Hippocampal formation (tissue), 2 donors: ENCODE measurements around the gene TTYH3.
A peak's percentile ranks its signal among the peaks of the same experiment; 100 is the strongest.

ENCODE experiments used
- DNase-seq, 2 donors: peaks; one replicate each; lab custom pipeline; 2025; lab: John Stamatoyannopoulos, UW

Gene TTYH3

DNA sequence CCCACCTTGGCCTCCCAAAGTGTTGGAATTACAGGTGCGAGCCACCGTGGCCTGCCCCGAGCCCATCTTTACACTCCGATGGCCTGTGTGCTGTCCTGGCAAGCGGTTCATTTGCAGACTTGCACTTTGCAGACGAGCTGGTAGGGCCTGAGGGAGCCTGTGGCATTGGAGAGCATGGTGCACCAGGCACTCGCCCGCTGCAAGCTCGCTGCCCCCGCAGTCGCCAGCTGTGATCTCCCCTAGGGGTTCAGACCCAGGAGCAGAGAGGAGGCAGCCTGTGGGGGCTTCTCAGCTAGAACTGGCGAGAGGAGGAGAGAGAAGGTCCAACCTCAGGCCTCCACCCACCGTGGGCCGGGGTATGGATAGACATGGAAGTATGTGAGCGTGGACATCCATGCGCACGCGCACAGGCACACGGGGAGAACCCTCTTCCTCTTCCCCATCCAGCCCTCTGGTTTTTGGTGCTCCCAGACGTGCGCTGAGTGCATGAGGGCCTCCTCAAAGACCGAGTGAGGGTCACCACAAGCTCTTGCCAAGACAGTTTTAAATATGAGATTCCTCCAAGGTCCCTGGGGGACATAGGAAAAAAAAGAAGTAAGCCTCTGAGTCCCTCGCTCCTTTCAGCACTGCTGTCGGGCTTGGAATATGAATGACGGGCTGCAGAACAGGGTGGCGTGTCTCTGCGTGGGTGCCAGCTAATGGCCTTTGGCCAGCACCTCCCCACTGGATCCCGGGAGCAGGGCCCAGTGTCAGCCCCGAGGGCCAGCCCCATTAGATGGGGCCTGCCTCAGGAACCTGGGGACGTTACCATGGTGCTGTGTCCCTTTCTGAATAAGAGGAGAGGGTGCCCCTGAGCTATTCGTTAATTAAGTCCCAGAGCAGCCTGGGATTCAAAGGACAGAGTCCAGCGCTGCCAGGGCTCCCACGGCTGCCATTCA lies 15.1 kb upstream of the TTYH3 start:
- DNase-seq = peak; percentile 32 to 44

DNA sequence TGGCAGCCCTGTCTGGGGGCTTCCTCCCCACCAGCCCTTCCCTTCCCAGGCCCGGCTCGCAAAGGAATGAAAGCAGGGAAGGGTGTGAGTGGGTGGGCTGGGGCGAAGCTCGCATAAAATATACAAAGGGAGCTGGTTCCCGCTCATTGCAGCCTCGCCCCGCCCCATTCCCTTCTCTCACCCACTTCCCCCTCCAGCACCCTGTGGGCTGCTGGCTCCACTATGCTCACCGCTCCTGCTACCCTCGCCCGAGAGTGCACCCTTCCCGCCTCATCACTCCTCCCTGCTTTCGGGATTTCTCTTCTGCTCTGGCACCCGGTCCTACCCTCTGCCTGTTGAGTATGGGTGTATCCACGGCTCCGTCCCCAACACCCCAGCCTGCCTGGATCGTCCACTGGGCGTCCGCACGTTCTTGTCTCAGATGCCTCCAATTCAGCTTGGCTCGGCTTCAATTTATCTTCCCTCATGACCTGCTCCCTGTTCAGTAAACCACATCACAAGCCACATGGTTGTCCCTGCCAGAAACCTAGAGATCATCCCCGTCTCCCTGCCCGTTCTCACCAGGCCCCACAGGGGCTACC lies 14.4 kb upstream of the TTYH3 start:
- no peak for DNase-seq

DNA sequence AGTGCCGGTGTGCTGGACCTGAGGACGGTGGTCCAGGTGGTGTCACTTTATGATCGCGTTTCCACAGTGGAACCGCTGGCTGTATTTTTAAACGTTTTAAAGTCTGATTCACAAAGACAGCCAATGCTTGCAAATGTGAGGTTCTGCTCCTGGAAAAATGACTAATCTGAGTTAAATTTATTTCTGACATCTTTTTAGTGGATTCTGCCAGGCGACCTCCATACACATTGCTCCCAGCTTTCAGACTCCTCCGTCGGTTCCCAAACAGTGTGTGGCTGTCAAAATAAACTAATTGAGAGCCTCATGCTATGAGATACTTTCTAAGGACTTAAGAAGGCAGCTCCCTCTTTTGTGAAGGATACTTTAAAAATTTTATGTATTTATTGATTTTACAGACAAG lies 12.7 kb upstream of the TTYH3 start:
- no peak for DNase-seq

DNA sequence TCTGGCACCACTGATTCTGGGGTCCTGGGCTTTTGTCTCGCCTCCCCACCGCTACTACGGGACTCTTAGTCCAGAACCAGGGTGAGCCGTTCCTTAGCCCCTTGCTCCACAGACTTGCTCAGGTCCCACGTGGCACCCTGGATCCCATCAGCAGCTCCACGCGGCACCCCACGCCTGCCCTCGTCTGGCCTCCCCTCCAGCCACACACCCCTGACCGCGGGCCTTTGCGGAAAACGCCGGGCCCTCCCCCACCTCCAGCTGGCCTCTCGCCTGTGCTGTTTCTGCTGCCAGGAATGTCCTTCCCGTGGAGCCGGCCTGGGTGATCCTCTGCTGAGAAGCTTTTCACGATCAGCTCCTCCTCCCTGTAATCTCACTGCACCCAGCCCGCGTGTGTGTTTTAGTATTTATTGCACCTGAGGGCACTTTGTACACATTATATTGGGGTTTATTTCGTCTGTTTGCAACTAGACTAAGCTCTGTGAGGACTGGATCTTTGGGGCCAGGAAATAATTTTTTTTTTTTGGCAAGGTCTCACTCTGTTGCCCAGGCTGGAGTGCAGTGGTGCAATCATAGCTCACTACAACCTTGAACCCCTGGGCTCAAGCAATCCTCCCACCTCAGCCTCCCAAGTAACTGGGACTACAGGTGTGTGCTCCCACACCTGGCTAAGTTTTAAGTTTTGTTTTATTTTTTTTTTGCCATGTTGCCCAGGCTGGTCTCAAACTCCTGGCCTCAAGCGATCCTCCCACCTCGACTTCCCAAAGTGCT lies 10.5 kb upstream of the TTYH3 start:
- no peak for DNase-seq

DNA sequence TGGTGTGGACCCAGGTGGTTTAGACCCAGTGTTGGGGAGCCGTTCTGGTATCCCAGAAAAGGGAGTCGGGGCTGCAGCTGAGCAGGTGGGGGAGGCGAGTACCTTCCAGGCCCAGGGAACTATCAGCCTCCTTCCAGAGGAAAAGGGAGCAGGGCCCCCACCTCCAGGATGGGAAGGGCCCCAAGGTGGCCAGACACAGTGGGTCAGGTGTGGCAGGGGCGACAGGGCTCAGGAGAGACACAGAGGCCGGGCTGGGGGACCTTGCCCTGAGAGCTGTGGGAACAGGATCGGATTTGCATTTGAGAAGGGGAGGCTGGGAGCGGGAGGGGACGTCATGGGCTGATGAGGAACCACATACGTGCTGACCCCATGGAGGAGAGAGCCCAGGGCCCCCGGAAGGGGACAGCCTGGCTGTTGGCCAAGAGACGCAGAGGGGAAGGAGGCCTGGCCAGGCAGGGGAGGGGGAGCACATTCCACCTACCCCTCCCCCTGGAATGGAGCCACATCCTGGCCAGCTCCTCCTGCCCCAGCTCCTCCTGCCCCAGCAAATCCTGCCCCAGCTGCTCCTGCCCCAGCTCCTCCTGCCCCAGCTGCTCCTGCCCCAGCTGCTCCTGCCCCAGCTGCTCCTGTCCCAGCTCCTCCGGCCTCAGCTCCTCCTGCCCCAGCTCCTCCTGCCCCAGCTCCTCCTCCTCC lies 9.7 kb upstream of the TTYH3 start:
- DNase-seq = no peak

DNA sequence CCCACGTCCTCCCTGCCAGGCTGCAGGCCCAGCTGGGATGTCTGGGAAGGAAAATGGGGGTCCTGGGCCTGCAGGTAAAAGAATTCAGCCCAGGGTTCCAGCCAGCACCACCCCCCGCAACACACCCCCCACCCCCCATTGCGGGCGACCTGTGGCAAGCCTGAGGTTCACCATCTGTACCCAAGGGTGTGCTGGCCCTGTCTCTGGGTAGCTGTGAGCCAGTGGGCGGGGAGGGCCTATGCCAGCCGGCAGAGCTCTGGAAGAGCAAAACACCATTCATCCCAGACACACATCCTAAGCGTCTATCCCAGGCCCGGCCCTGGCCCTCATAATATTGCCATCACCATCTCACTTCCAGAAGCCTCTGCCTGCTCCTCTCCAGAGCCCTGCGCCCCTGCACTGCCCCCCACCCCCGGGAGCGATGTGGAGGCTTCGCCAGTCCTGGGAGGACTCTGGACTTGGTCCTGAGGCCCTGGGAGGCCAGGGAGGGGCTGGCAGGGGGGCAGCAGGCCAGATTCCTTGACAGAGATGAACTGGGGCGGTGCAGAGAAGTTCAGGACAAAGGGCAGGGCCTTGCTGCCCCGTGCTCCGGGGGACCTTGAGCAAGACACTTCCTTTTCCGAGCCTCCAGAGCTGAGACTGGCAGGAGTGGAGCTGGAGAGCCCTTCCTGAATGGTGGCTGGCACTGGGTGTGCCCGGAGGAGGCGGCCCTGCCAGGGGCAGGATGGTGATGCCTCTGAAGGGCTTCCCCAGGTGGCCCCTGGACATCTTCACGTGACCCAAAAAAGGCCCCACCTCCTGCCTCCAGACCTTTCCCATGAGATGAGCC lies 8.7 kb upstream of the TTYH3 start:
- no peak for DNase-seq

DNA sequence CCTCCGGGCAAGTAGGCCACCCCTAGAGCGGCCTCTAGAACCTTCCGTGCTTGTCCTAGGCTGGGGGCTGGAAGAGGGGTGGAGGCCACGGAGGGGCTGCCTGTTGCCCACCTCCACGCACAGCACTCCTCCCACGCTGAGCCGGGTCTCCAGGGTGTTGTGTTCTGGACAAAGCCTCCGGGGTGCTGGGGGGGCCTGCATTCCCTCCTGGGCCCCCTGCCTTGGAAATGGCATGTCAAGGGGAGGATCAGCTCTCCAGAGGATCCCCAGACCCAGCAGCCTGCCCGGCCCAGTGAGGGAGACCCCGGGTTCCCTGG lies 8.1 kb upstream of the TTYH3 start:
- DNase-seq = no peak

DNA sequence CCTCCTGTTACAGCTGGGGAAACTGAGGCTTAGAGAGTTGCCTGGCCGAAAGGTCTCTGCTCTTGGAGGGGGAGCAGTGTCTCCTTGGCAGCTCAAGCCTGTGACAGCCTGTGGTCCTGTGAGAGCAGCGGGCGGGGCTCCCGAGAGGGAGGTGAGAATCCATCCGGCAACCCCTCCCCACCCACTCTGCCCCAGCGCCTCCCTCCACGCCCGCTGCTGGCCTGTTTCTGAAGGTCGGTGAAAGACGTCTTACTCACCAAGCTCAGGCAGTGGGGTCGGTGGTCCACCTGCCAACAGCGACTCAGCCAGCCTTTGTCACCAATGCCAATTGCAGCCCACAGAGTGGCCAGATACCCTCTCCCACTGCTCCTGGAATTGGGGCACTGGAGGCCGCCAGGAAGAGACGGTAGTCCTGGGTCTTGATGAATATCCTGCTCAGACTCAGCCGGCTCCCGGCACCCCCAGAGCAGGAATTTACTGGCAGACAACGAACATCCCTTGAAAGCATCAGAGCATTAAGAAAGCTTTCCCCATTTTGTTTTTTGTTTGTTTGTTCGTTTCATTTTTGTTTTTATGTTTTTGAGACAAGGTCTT lies 7.4 kb upstream of the TTYH3 start:
- DNase-seq = no peak

DNA sequence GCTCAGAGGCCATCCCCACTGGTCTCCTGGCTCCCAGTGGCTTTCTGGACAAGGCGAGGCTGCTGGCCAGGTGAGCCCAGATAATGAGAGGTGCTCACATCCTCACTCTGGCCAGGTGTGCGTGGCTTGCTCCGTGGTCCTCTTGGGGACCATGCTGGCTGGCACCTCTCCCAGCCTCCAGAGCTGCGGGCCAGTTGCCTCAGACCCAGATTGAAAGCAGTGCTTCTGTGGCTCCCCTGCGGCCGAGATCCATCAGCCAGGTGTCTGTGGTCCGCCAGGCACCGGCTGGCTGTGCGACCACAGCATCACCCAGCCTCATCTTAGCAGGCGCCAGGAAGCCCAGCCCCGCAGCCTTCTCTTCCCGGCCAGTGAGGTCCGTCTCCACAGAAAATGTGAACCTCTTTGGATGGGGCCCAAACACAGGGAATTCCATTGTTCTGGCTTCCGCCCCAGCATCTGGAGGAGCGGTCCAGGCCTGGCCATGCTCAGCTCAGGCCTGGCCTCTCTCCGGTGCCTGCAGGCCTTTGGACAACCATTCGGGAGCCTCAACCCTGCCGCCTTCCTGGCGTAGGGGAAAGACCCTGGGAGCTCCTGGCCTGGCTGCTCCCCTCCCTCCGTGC lies 5.2 kb upstream of the TTYH3 start:
- no peak for DNase-seq

DNA sequence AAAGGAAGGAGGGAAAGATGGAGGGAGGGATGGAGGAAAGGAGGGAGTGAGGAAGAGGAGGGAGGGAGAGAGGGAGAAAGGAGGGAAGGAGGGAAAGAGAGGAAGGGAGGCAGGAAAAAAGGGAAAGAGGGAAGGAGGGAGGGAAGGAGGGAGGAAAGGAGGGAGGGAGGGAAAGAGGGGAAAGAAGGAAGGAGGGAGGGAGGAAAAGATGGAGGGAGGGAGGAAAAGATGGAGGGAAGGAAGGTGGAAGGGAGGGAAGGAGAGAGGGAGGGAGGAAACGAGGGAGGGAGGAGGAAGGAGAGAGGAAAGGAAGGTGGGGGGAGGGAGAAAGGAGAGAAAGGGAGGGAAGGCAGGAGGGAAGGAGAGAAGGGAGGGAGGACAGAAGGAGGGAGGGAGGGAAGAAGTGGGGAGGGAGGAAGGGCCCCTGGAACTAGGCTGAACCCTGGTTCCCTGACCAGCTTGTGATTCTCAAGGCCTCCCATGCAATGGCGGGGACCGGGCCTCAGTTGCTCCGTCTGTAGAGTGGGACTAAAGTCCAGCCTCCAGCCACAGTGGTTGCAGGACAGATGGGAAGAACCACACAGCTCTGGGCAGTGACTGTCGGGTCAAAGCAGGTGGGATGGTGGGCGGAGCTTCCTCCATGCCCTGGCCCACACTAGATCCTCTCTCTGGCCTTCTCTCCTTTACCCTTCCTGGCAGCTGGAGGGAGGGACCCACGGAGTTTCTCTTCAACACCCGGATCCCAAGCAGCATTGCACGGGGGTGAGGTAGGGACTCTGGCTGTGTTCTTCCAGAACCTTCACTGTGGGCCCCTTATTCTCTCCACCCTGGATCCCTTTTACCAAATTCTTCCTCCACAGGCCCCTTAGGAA lies 4.3 kb upstream of the TTYH3 start:
- no peak for DNase-seq

DNA sequence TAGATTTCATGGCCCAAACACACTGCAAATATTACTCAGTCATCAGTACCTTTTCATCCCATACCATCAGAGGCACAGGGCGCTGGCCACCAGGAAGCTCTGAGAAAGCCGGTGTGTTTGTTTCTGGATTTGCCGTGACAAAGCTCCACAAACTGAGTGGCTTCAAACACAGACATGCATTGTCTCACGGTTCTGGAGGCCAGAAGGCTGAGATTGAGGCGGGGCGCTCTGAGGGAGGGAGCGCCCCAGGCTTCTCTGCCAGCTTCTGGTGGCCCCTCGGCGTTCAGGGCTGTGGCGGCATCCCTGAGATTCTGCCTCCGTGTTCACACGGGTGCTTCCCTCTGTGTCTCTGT lies 3.7 kb upstream of the TTYH3 start:
- no peak for DNase-seq

DNA sequence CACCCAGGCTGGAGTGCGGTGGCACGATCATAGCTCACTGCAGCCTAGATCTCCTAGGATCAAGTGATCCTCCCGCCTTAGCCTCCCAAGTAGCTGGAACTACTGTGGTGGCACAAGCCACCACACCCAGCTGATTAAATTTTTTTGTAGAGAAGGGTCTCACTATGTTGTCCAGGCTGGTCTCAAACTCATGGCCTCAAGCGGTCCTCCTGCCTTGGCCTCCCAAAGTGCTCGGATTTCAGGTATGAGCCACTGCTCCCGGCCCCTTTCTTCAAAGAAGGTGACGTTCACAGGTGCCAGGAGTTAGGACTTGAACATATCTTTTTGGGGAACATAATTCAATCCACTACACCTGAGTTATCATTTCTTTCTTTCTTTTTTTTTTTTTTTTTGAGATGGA lies 2.9 kb upstream of the TTYH3 start:
- DNase-seq = no peak

DNA sequence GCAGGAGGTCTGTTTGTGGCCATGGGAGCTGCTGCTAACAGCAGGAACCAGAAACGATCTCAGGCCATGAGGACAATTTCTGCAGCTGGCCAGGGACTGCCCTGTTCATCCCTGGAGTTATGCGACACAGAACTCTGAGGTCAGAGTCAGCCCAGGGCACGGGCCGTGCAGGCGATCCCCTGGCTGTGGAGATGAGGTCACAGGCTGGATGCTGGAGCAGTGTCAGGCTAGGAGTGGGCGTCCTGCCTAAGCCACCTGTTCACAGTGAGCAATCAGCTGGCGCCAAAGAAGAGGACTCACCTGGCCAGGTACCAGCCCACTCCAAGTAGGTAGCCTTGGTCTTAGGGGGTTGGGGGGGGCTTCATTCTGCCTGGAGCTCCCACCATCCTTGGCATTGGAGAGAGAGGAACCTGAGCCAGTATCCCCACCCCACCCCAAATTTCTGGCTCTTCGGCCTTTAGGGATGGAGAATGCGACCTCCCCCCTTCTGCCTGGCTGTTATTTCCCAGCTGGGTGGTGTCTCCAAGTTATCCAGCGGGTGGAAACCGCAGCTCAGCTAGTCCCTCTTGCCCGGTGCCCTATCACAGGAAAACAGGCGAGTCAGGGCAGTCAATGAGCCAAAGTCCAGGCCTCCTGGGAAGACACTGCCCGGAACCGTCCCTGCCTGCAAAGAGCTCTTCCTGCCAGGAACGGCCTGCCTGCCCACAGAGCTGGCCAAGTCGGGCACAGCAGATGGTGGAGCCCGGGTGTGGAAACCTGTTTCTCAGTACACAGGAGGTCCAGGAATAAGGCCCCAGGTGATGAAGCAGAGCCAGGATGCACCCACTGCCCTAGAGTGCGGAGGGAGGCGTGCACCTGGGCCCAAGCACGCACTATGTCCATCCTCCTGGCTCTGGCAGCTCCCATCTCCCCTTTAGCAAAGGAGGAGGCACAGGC lies 1.8 kb upstream of the TTYH3 start:
- no peak for DNase-seq

DNA sequence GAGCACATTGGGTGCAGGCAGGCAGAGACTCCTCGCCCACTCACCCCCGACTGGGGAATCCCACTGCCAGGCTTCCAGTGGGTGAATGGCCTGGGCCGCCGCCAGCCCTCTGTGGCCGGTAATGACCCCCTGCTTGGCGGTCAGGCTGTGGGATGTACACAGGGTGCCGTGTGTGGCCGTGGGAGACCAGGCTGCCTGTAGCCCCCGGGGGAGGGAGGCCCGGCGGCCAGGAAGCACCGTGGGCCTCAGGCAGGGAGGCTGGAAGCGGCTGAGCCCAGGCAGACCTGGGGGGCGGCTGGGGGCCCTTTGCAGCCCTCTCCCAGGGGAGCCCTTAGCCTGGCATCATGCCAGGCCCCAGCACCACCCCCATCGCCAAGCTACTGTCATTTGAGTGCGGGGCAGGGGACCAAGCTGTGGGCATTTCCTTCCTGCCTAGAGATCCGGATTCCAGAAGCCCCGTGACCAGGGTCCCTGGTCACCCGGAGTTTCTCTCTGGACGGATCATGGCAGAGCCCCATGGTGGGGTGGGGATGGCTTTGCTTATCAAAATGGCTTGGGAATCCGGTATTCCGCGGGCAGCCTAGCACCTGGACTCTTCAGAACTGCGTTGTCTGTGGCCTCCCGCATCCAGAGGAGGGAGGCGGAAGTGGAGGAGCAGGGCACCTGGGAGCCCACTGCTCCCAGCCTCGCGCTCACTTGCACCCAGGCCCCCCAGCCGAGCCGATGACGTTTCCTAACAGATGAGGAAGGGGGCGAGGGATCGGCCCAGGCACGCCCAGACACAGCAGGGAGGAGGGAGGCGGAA lies 1.1 kb downstream of the TTYH3 start:
- no peak for DNase-seq

DNA sequence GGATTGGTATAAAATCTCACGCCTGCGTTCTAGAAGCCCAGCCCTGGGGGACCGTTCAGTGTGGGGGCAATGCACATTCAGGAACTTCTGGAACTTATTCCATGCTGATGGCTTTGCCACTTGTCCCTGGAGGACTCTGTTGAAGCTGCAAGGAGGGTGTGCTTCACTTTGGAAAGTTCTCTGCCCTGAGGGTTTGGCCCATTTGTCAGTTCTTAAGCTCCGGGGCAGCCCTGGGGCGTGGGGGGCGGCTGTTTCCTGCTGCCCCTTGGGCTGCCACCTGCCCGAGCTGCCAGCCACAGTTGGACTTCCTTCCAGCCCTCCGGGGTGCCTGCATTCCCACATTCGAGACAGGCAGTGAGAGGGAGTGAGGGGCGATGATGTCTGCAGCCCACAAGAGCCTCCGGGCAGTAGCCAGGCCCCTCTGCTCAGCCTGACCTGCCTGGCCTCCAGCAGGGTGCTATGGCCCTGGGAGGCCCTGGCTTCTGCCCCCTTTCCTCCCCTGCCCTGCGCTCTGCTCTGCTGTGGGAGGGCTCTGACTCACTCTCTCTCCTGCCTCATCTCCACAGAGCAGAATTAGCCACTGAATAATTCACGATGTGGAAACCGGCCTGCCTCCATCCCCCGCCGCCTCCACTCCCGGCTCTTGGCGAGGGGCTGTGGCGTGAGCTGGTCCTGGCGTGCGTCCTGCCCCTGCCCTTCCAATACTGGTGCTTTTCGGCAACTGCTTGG lies 1.9 kb downstream of the TTYH3 start:
- peak in 1 of 2 donors; percentile 38 for DNase-seq

DNA sequence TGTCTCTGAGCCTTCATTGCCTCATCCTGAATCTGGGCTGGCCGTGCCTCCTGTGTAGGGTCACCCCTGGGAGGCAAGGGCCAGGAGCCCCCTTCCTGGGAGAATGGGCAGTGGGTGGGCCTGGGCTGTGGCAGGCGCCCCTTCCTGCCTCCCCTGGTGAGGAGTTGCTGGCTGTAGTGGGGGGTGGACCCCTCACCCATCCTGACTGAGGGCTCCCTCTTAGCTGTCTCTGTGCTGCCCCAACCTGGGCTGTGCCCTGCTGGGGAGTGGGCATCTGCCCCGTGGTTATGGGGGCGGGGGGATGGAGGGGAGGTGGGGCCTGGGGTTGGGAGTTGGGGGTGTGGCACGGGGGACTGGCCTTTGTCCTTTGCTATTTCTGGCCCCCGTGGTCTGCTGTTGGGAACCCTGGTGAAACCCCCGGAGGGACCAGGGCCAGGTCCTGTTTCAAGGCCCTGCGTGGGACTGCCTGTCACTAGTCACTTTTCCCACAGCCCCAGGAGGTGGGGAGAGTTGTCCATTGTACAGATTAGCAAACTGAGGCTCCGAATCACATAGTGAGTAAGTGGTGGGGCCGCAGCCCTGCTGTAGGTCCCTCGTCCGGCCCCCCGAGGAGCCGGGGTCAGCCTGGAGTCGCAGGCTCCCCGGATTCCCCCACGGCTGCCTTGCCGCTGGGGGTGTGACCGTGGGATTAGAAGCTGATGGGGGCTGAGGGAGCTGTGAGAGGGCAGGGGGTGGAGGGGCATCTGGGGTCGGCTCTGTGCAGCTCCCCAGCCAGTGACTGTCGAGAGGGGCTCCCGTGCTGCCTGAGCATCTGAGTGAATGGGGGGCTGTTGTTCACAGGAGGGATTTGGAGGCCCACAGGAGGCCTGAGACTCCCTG lies 2.7 kb downstream of the TTYH3 start:
- no peak for DNase-seq
